COLO829 (cell line): ENCODE data around the gene AHNAK2.

Experiments
- DNase-seq: peaks from one replicate; pipeline ENCODE4 v3.0.0; 2012; ENCODE audit warnings: low spot score

AHNAK2 gene

GRCh38 chr14:104973385-104974145 lies 4.6 kb downstream of the AHNAK2 start:
- DNase-seq, result no peak

- peak; percentile 73 for DNase-seq
Observed at GRCh38 chr14:104973135-104973384, 5.1 kb downstream of the AHNAK2 start.

- no peak for DNase-seq
Observed at GRCh38 chr14:104972301-104973134, 5.7 kb downstream of the AHNAK2 start.

GRCh38 chr14:104971447-104972240 lies 6.5 kb downstream of the AHNAK2 start:
- no peak for DNase-seq

- peak; percentile 36 for DNase-seq
Observed at GRCh38 chr14:104970231-104971068, 7.7 kb downstream of the AHNAK2 start.

- no peak for DNase-seq
Observed at GRCh38 chr14:104969741-104970230, 8.4 kb downstream of the AHNAK2 start.

GRCh38 chr14:104968541-104969401 lies 9.4 kb downstream of the AHNAK2 start:
- no peak for DNase-seq

GRCh38 chr14:104968153-104968527 lies 10.0 kb downstream of the AHNAK2 start:
- DNase-seq, result no peak

- DNase-seq, result no peak
Observed at GRCh38 chr14:104967386-104968152, 10.6 kb downstream of the AHNAK2 start.

- DNase-seq, result no peak
Observed at GRCh38 chr14:104966981-104967385, 11.2 kb downstream of the AHNAK2 start.

- DNase-seq, result no peak
Observed at GRCh38 chr14:104966261-104966865, 11.8 kb downstream of the AHNAK2 start.

- DNase-seq, result no peak
Observed at GRCh38 chr14:104965561-104966231, 12.5 kb downstream of the AHNAK2 start.

- DNase-seq, result no peak
Observed at GRCh38 chr14:104964546-104964945, 13.6 kb downstream of the AHNAK2 start.

- no peak for DNase-seq
Observed at GRCh38 chr14:104957146-104958113, 20.7 kb downstream of the AHNAK2 start.

- DNase-seq, result no peak
Observed at GRCh38 chr14:104956290-104956890, 21.8 kb downstream of the AHNAK2 start.

GRCh38 chr14:104955396-104955770 lies 22.8 kb downstream of the AHNAK2 start:
- DNase-seq, result no peak

- DNase-seq, result no peak
Observed at GRCh38 chr14:104954746-104955395, 23.3 kb downstream of the AHNAK2 start.
